ENCODE results near the gene ALDH3B1.

Gene ALDH3B1

GRCh38 chr11:68016161-68016903 is 6.2 kb downstream of the ALDH3B1 start:
- no peak for DNase-seq (ENCODE audit: low read depth)
- no peak overlapping the region for H3K4me3 ChIP-seq (ENCODE audit: low read length)
- TF ChIP-seq CTCF (conservative IDR thresholded peaks at IDR 0.05; ENCODE audit: low read length) = no peak

- no peak for TF ChIP-seq CTCF (conservative IDR thresholded peaks at IDR 0.05; ENCODE audit: low read length)
- DNase-seq (ENCODE audit: low read depth) = no peak
- H3K4me3 ChIP-seq (ENCODE audit: low read length) = no peak overlapping the region
These were observed 7.0 kb downstream of the ALDH3B1 start for GRCh38 chr11:68016904-68017817.

GRCh38 chr11:68017980-68018729 is 8.0 kb downstream of the ALDH3B1 start:
- DNase-seq (ENCODE audit: low read depth) = no peak
- H3K4me3 ChIP-seq (ENCODE audit: low read length) = no peak overlapping the region

GRCh38 chr11:68018730-68019190 is 8.6 kb downstream of the ALDH3B1 start:
- H3K4me3 ChIP-seq (ENCODE audit: low read length) = no peak overlapping the region
- DNase-seq (ENCODE audit: low read depth) = no peak
- TF ChIP-seq CTCF (conservative IDR thresholded peaks at IDR 0.05; ENCODE audit: low read length) = no peak

More at GRCh38 chr11:68017980-68018729, 8.0 kb downstream of the ALDH3B1 start:
- TF ChIP-seq CTCF (conservative IDR thresholded peaks at IDR 0.05; ENCODE audit: low read length) = no peak

- no peak for DNase-seq (ENCODE audit: low read depth)
- no peak for TF ChIP-seq CTCF (conservative IDR thresholded peaks at IDR 0.05; ENCODE audit: low read length)
These were observed 9.4 kb downstream of the ALDH3B1 start for GRCh38 chr11:68019486-68019885.

GRCh38 chr11:68020575-68020974 is 10.4 kb downstream of the ALDH3B1 start:
- no peak overlapping the region for H3K4me3 ChIP-seq (ENCODE audit: low read length)
- TF ChIP-seq CTCF (conservative IDR thresholded peaks at IDR 0.05; ENCODE audit: low read length) = peak; percentile 40
- no peak for DNase-seq (ENCODE audit: low read depth)

More at GRCh38 chr11:68019486-68019885, 9.4 kb downstream of the ALDH3B1 start:
- H3K4me3 ChIP-seq (ENCODE audit: low read length) = no peak overlapping the region

All from AG10803 (cell line).